Neutrophil (primary cell): Measurements from ENCODE around the gene PFKL.
"Not testable (repeated sequence)": the region's sequence is repeated elsewhere in the genome, so short reads cannot be mapped to it uniquely, and the experiment has no call there.

Source experiments
- H3K27ac ChIP-seq: fragments of 200-600 bp; sonication (generic); 2 replicates; pipeline ENCODE4 v1.5.1; 2016; ENCODE audit warnings: mild to moderate bottlenecking, moderate library complexity
- H3K27me3 ChIP-seq: fragments of 200-600 bp; sonication (generic); 2 replicates; pipeline ENCODE4 v1.6.0; 2016; ENCODE audit warnings: mild to moderate bottlenecking
- H3K36me3 ChIP-seq: fragments of 200-600 bp; sonication (generic); 2 replicates; pipeline ENCODE4 v1.5.1; 2017
- H3K4me1 ChIP-seq, 2 experiments: fragments of 200-600 bp in 1 of 2; sonication (generic) in 1 of 2; 1 replicate in 1 of 2; 2 replicates in 1 of 2; pipeline versions ENCODE4 v1.5.1 to v1.6.1; 2013 to 2016; ENCODE audit warnings: low read depth in 1 of 2, low read length in 1 of 2, mild to moderate bottlenecking in 1 of 2, moderate library complexity in 1 of 2; ENCODE audit not compliant: control insufficient read depth in 1 of 2, insufficient read depth in 1 of 2
- H3K4me3 ChIP-seq, 2 experiments: fragments of 200-600 bp in 1 of 2; sonication (generic) in 1 of 2; 1 replicate in 1 of 2; 2 replicates in 1 of 2; pipeline ENCODE4 v1.5.1; 2013 to 2016; ENCODE audit warnings: low read depth in 1 of 2, low read length in 1 of 2, mild to moderate bottlenecking in 1 of 2, moderate library complexity in 1 of 2
- H3K9me3 ChIP-seq: fragments of 200-600 bp; sonication (generic); 2 replicates; pipeline ENCODE4 v1.5.1; 2016
- CTCF ChIP-seq: fragments of 200-600 bp; sonication (generic); IDR thresholded peaks from 2 replicates; pipeline ENCODE4 v1.5.1; 2016; ENCODE audit warnings: antibody characterized with exemption

Gene PFKL

GRCh38 chr21:44282370-44282769 is 17.5 kb upstream of the PFKL start:
- Histone ChIP-seq H3K9me3 (no peaks in the 10 kb centered on the region), H3K27ac (no peak overlapping the region), H3K4me3 (no peak overlapping the region), H3K27me3 (peaks cover 42% of the 10 kb centered on the region), H3K36me3 (no peaks in the 10 kb centered on the region), H3K4me1 (no peaks in the 10 kb centered on the region)
- TF ChIP-seq CTCF: no peak

- H3K27me3 ChIP-seq: peaks cover 43% of the 10 kb centered on the region
- H3K27ac ChIP-seq, H3K4me3 ChIP-seq, H3K9me3 ChIP-seq, H3K36me3 ChIP-seq, H3K4me1 ChIP-seq: not testable (repeated sequence)
Observed at GRCh38 chr21:44283211-44283785, 16.6 kb upstream of the PFKL start.

- Histone ChIP-seq H3K27ac (no peak overlapping the region), H3K9me3 (no peaks in the 10 kb centered on the region), H3K27me3 (peaks cover 43% of the 10 kb centered on the region), H3K36me3 (no peaks in the 10 kb centered on the region), H3K4me1 (no peaks in the 10 kb centered on the region), H3K4me3 (no peak overlapping the region)
- TF ChIP-seq CTCF: no peak
Observed at GRCh38 chr21:44283948-44284347, 15.9 kb upstream of the PFKL start.

GRCh38 chr21:44285138-44285992 is 14.5 kb upstream of the PFKL start, which contains the start of gene AIRE:
AIRE (plus strand) TSS chr21:44285876; CDS start chr21:44286007, 131 bp downstream.
- Histone ChIP-seq H3K27ac (no peak within 1 kb of the TSS), H3K4me3 (no peak within 1 kb of the TSS), H3K27me3 (peaks cover 43% of the 10 kb centered on the region), H3K36me3 (no peaks in the 10 kb centered on the region), H3K9me3 (no peaks in the 10 kb centered on the region), H3K4me1 (no peaks in the 10 kb centered on the region)
- TF ChIP-seq CTCF: no peak

- H3K27me3 ChIP-seq: peaks cover 43% of the 10 kb centered on the region
Observed at GRCh38 chr21:44286086-44286715, 13.7 kb upstream of the PFKL start.

More at GRCh38 chr21:44286086-44286715, 13.7 kb upstream of the PFKL start:
- no peaks in the 10 kb centered on the region for H3K9me3 ChIP-seq
- H3K4me3 ChIP-seq: no peak overlapping the region
- no peak for TF ChIP-seq CTCF
- no peaks in the 10 kb centered on the region for H3K4me1 ChIP-seq
- no peak overlapping the region for H3K27ac ChIP-seq
- H3K36me3 ChIP-seq: no peaks in the 10 kb centered on the region
